Myocyte (in vitro differentiated cells): Measurements from ENCODE around the gene SYT17. TPM values are rescaled to one million over a fixed set of nuclear protein-coding genes. Genes with fewer than 3 reads are reported as not detected.

Experiments used
- DNase-seq: peaks from one replicate; pipeline ENCODE4 v3.0.0-alpha.2; 2012; ENCODE audit warnings: low read depth
- polyA plus RNA-seq: library from polyadenylated mRNA; unstranded; fragments of >200 nt; gene quantifications from one replicate; pipeline ENCODE4 v1.2.1, GENCODE V29; 2012; ENCODE audit warnings: missing spikeins
- total RNA-seq: library from RNA; depleted of rRNA; stranded (reverse); fragments of >200 nt; gene quantifications from 2 replicates; pipeline ENCODE4 v1.2.3, GENCODE V29; 2014

The SYT17 gene
- total RNA-seq = 0.19 and 0.36 TPM in 2 replicates
- 0.33 TPM for polyA plus RNA-seq

GRCh38 chr16:19167710-19168370, at the start of gene SYT17:
SYT17 (plus strand) TSS chr16:19168240; CDS start chr16:19168647, 407 bp downstream.
- DNase-seq = peak; percentile 45

GRCh38 chr16:19118938-19119431, 49.1 kb upstream of the SYT17 start:
- DNase-seq = peak; percentile 87

- peak; percentile 58 for DNase-seq
These were observed 48.5 kb upstream of the SYT17 start for GRCh38 chr16:19119564-19119963.

GRCh38 chr16:19123535-19124178, 44.4 kb upstream of the SYT17 start:
- DNase-seq = no peak

GRCh38 chr16:19126300-19126699, 41.7 kb upstream of the SYT17 start:
- no peak for DNase-seq

- no peak for DNase-seq
These were observed 40.8 kb upstream of the SYT17 start for GRCh38 chr16:19127205-19127604.

- no peak for DNase-seq
These were observed 40.3 kb upstream of the SYT17 start for GRCh38 chr16:19127674-19128131.

GRCh38 chr16:19128454-19129200, 39.4 kb upstream of the SYT17 start:
- DNase-seq = no peak

GRCh38 chr16:19130385-19130784, 37.7 kb upstream of the SYT17 start:
- no peak for DNase-seq

- DNase-seq = peak; percentile 68
These were observed 36.9 kb upstream of the SYT17 start for GRCh38 chr16:19130852-19131824.

GRCh38 chr16:19131825-19132218, 36.2 kb upstream of the SYT17 start:
- no peak for DNase-seq

- DNase-seq = no peak
These were observed 35.8 kb upstream of the SYT17 start for GRCh38 chr16:19132255-19132654.

- no peak for DNase-seq
These were observed 35.1 kb upstream of the SYT17 start for GRCh38 chr16:19132898-19133297.

- no peak for DNase-seq
These were observed 34.4 kb upstream of the SYT17 start for GRCh38 chr16:19133600-19133999.

GRCh38 chr16:19135201-19135842, 32.7 kb upstream of the SYT17 start:
- no peak for DNase-seq

- peak; percentile 47 for DNase-seq
These were observed 32.1 kb upstream of the SYT17 start for GRCh38 chr16:19135896-19136438.

GRCh38 chr16:19136549-19137196, 31.4 kb upstream of the SYT17 start:
- no peak for DNase-seq

GRCh38 chr16:19137201-19138128, 30.6 kb upstream of the SYT17 start:
- no peak for DNase-seq
